A549 (cell line): ENCODE measurements around the gene CTBP2. TPM values are rescaled to one million over a fixed set of nuclear protein-coding genes. Genes with fewer than 3 reads are reported as not detected.

Experiments
- ATAC-seq, 2 experiments: fragments of 200-7000 bp in 1 of 2; fragments of >200 bp in 1 of 2; cut with Nextera tagmentation in 1 of 2; cut with Tn5 transposase in 1 of 2; 3 replicates each; pipeline versions ENCODE4 v1.8.0 to v1.9.1; 2018 to 2020; ENCODE audit warnings: mild to moderate bottlenecking in 1 of 2, moderate library complexity in 1 of 2
- CTCF ChIA-PET: fragments of 300-600 bp; sonication (Branson Sonifier 250); formaldehyde crosslinking; extraction: SDS; loops from one replicate; lab custom pipeline; 2021; ENCODE audit warnings: antibody characterized with exemption, inconsistent platforms; lab: Yijun Ruan, JAX
- POLR2A ChIA-PET: fragments of 350-600 bp; formaldehyde crosslinking; extraction: SDS; loops from one replicate; lab custom pipeline; 2021; ENCODE audit warnings: antibody characterized with exemption, inconsistent platforms; lab: Yijun Ruan, JAX
- DNase-seq, 2 experiments: peaks; one replicate each; pipeline versions ENCODE4 v3.0.0 to v3.0.0-alpha.2; 2011 to 2016; ENCODE audit warnings: low read depth in 1 of 2, low spot score in 1 of 2
- FAIRE-seq: peaks from 2 replicates; lab custom pipeline; 2011; peaks lifted over from hg19 to GRCh38; lab: Jason Lieb, UNC
- H3K27ac ChIP-seq, 2 experiments: fragments of >200 bp; sonication (Bioruptor Twin); formaldehyde crosslinking; 3 replicates each; pipeline ENCODE4 v1.5.1; 2016 to 2017
- H3K4me1 ChIP-seq: fragments of >200 bp; sonication (Bioruptor Twin); formaldehyde crosslinking; 3 replicates; pipeline ENCODE4 v1.6.1; 2016
- H3K4me2 ChIP-seq: fragments of >200 bp; sonication (Bioruptor Twin); formaldehyde crosslinking; 3 replicates; pipeline ENCODE4 v1.6.1; 2016
- H3K4me3 ChIP-seq: fragments of >200 bp; sonication (Bioruptor Twin); formaldehyde crosslinking; 3 replicates; pipeline ENCODE4 v1.5.1; 2016
- H3K9me3 ChIP-seq: fragments of >200 bp; sonication (Bioruptor Twin); formaldehyde crosslinking; 3 replicates; pipeline ENCODE4 v1.6.1; 2016
- CHD2 ChIP-seq: fragments of 150-350 bp; IDR thresholded peaks from 2 replicates; pipeline ENCODE4 v1.6.1; 2014; ENCODE audit warnings: low read length; ENCODE audit not compliant: partially characterized antibody
- EHMT2 ChIP-seq: fragments of 200-600 bp; sonication (generic); IDR thresholded peaks from 2 replicates; pipeline ENCODE4 v1.6.1; 2016; ENCODE audit warnings: antibody characterized with exemption, low read depth, mild to moderate bottlenecking, moderate library complexity
- ESRRA ChIP-seq: fragments of 150-350 bp; IDR thresholded peaks from 2 replicates; pipeline ENCODE4 v1.6.1; 2014; ENCODE audit warnings: mild to moderate bottlenecking, low read length, borderline replicate concordance
- FOSB ChIP-seq: fragments of 250-450 bp; sonication (Bioruptor Pico); IDR thresholded peaks from 2 replicates; pipeline ENCODE4 v1.5.0; 2020; ENCODE audit warnings: mild to moderate bottlenecking, moderate library complexity
- FOSL2 ChIP-seq, 2 experiments: fragments of 450-650 bp in 1 of 2; fragments of >200 bp in 1 of 2; sonication (Bioruptor Twin) in 1 of 2; formaldehyde crosslinking; IDR thresholded peaks; 2 replicates each; pipeline versions ENCODE4 v1.5.0 to v1.6.1; 2016 to 2020; ENCODE audit warnings: mild to moderate bottlenecking in 1 of 2, moderate library complexity in 1 of 2
- GATA3 ChIP-seq: IDR thresholded peaks from 2 replicates; pipeline ENCODE4 v1.6.1; 2012; ENCODE audit warnings: borderline replicate concordance
- HEYL ChIP-seq: fragments of 250-450 bp; sonication (Bioruptor Pico); IDR thresholded peaks from 2 replicates; pipeline ENCODE4 v1.8.0; 2021; ENCODE audit warnings: mild to moderate bottlenecking, moderate library complexity
- HOXB5 ChIP-seq: fragments of 250-450 bp; sonication (Bioruptor Pico); IDR thresholded peaks from 2 replicates; pipeline ENCODE4 v1.5.0; 2020; ENCODE audit warnings: mild to moderate bottlenecking, moderate library complexity
- JUN ChIP-seq, 2 experiments: fragments of >200 bp; sonication (Bioruptor Twin); formaldehyde crosslinking; IDR thresholded peaks; 2 replicates in 1 of 2; 3 replicates in 1 of 2; pipeline ENCODE4 v1.6.1; 2016 to 2017
- JUNB ChIP-seq: fragments of >200 bp; sonication (Bioruptor Twin); formaldehyde crosslinking; IDR thresholded peaks from 2 replicates; pipeline ENCODE4 v1.6.1; 2016
- KDM5A ChIP-seq: fragments of 200-600 bp; sonication (generic); IDR thresholded peaks from 2 replicates; pipeline ENCODE4 v1.6.1; 2016; ENCODE audit warnings: antibody characterized with exemption, mild to moderate bottlenecking
- MAFK ChIP-seq: fragments of 450-650 bp; IDR thresholded peaks from 2 replicates; pipeline ENCODE4 v1.6.1; 2014; ENCODE audit not compliant: partially characterized antibody
- MYC ChIP-seq: IDR thresholded peaks from 2 replicates; pipeline ENCODE4 v1.6.1; 2012; ENCODE audit warnings: mild to moderate bottlenecking, inconsistent platforms, low read length, improper control_type of control experiment, borderline replicate concordance
- NFE2L2 ChIP-seq: fragments of 150-350 bp; conservative IDR thresholded peaks from 2 replicates; pipeline ENCODE4 v1.6.1; 2014; ENCODE audit warnings: low read length
- PHF8 ChIP-seq: fragments of 200-600 bp; sonication (generic); IDR thresholded peaks from 2 replicates; pipeline ENCODE4 v1.6.1; 2016; ENCODE audit warnings: low read depth, mild to moderate bottlenecking, antibody characterized with exemption, moderate library complexity, borderline replicate concordance
- POLR2A ChIP-seq: IDR thresholded peaks from 2 replicates; pipeline ENCODE4 v1.6.1; 2012; ENCODE audit warnings: mild to moderate bottlenecking, low read length
- RAD21 ChIP-seq, 2 experiments: fragments of >200 bp in 1 of 2; sonication (Bioruptor Twin) in 1 of 2; formaldehyde crosslinking in 1 of 2; IDR thresholded peaks in 1 of 2; conservative IDR thresholded peaks in 1 of 2; 2 replicates in 1 of 2; 3 replicates in 1 of 2; pipeline ENCODE4 v1.6.1; 2012 to 2018; ENCODE audit warnings: inconsistent platforms in 1 of 2
- RCOR1 ChIP-seq: fragments of 150-350 bp; IDR thresholded peaks from 2 replicates; pipeline ENCODE4 v1.6.1; 2014; ENCODE audit warnings: antibody characterized with exemption, low read length, low read depth
- RNF2 ChIP-seq: fragments of 200-600 bp; sonication (generic); IDR thresholded peaks from 2 replicates; pipeline ENCODE4 v1.6.1; 2016; ENCODE audit warnings: low read depth, mild to moderate bottlenecking, antibody characterized with exemption, moderate library complexity, borderline replicate concordance
- SMC3 ChIP-seq: fragments of >200 bp; sonication (Bioruptor Twin); formaldehyde crosslinking; IDR thresholded peaks from 3 replicates; pipeline ENCODE4 v1.6.1; 2018; ENCODE audit warnings: inconsistent platforms
- TFCP2L1 ChIP-seq: fragments of 250-450 bp; sonication (Bioruptor Pico); IDR thresholded peaks from 2 replicates; pipeline ENCODE4 v1.5.0; 2021; ENCODE audit warnings: mild to moderate bottlenecking
- ZFP36 ChIP-seq: fragments of 450-650 bp; IDR thresholded peaks from 2 replicates; pipeline ENCODE4 v1.6.1; 2014; ENCODE audit warnings: borderline replicate concordance; ENCODE audit not compliant: partially characterized antibody
- ZNF302 ChIP-seq: fragments of 250-450 bp; sonication (Bioruptor Pico); IDR thresholded peaks from 2 replicates; pipeline ENCODE4 v1.9.0; 2021; ENCODE audit warnings: inconsistent platforms, mild to moderate bottlenecking, moderate library complexity
- WGBS: methylation state at CpG from one replicate; pipeline ENCODE4 v1.1.6; 2017; ENCODE audit errors: missing lambda C conversion rate; 5-methylcytosine and 5-hydroxymethylcytosine counted together
- polyA plus RNA-seq, 4 experiments: library from polyadenylated mRNA; depleted of rRNA in 3 of 4; stranded (reverse); fragments of >200 nt; fragmentation: RNase III in 1 of 4; extraction: RNeasy Plus Mini Kit Qiagen cat#74134 plus additional on column Dnase treatment in 1 of 4; gene quantifications; 2 replicates in 3 of 4; 3 replicates in 1 of 4; pipeline ENCODE4 v1.2.3, GENCODE V29; 2011 to 2017
- TF ChIP-seq, protein P1 (sequence below): fragments of 250-450 bp; sonication (Bioruptor Pico); IDR thresholded peaks from 2 replicates; pipeline ENCODE4 v1.5.0; 2021; ENCODE audit warnings: mild to moderate bottlenecking, moderate library complexity, borderline replicate concordance
- TF ChIP-seq, protein P2 (sequence below): fragments of 250-450 bp; sonication (Bioruptor Pico); IDR thresholded peaks from 2 replicates; pipeline ENCODE4 v1.5.0; 2020; ENCODE audit warnings: low read depth, mild to moderate bottlenecking, moderate library complexity
- TF ChIP-seq, protein P3 (sequence below): fragments of >200 bp; sonication (Bioruptor Twin); formaldehyde crosslinking; IDR thresholded peaks from 3 replicates; pipeline ENCODE4 v1.5.1; 2016
- TF ChIP-seq, protein P4 (sequence below): IDR thresholded peaks from 2 replicates; pipeline ENCODE4 v1.6.1; 2012
- TF ChIP-seq, protein P5 (sequence below): fragments of 450-650 bp; IDR thresholded peaks from 2 replicates; pipeline ENCODE4 v1.6.1; 2014; ENCODE audit warnings: antibody characterized with exemption

Gene CTBP2
- polyA plus RNA-seq, 2 of the 4 experiments (the other 2 are of a cell fraction) = 74.9 to 78.9 TPM

DNA sequence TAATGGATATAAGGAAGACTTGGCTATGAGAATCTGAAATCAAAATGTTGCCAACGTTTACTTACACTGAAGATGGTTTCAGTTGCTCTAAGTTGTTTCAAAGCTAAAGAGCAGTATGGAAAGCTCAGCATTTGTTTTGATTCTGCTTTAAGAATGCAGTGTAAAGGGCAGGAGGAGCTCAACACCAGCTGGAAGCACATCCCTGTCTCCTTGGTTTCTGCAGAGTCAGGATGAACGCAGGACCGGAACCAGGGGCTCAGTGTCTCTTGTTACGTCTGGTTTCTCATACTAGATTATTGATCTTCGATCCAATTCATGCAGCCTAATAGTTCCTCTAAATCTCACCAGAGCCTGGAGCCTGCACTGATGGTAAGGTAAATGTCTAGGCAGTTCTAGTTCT is 194.4 kb downstream of the CTBP2 start:
- 79% methylated on average over 5 of the region's 5 CpGs for WGBS
- no peak for FAIRE-seq
- ATAC-seq = no peak
- ChIA-PET CTCF (interaction anchor here (0.5 to 1.5 kb wide), 2 partner anchors 27 to 29 kb away, joined by 3 read pairs; no protein-coding TSS in a partner anchor), POLR2A (no interaction called here)
- TF ChIP-seq EHMT2 (no peak), KDM5A (no peak), ZNF302 (CRISPR knock-in tag) (no peak), NFE2L2 (no peak), GATA3 (no peak), MAFK (no peak), RNF2 (no peak), HEYL (CRISPR knock-in tag) (no peak), FOSB (no peak), RAD21 (conservative IDR thresholded peaks at IDR 0.05 in 1 of 2, IDR thresholded peaks at IDR 0.05 in 1 of 2) (no peak), POLR2A (no peak), ZFP36 (no peak), PHF8 (no peak)
- TF ChIP-seq, protein P1, sequence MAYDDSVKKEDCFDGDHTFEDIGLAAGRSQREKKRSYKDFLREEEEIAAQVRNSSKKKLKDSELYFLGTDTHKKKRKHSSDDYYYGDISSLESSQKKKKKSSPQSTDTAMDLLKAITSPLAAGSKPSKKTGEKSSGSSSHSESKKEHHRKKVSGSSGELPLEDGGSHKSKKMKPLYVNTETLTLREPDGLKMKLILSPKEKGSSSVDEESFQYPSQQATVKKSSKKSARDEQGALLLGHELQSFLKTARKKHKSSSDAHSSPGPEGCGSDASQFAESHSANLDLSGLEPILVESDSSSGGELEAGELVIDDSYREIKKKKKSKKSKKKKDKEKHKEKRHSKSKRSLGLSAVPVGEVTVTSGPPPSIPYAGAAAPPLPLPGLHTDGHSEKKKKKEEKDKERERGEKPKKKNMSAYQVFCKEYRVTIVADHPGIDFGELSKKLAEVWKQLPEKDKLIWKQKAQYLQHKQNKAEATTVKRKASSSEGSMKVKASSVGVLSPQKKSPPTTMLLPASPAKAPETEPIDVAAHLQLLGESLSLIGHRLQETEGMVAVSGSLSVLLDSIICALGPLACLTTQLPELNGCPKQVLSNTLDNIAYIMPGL (CRISPR knock-in tag) = no peak
- TF ChIP-seq, protein P2, sequence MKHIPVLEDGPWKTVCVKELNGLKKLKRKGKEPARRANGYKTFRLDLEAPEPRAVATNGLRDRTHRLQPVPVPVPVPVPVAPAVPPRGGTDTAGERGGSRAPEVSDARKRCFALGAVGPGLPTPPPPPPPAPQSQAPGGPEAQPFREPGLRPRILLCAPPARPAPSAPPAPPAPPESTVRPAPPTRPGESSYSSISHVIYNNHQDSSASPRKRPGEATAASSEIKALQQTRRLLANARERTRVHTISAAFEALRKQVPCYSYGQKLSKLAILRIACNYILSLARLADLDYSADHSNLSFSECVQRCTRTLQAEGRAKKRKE = no peak
- TF ChIP-seq, protein P3, sequence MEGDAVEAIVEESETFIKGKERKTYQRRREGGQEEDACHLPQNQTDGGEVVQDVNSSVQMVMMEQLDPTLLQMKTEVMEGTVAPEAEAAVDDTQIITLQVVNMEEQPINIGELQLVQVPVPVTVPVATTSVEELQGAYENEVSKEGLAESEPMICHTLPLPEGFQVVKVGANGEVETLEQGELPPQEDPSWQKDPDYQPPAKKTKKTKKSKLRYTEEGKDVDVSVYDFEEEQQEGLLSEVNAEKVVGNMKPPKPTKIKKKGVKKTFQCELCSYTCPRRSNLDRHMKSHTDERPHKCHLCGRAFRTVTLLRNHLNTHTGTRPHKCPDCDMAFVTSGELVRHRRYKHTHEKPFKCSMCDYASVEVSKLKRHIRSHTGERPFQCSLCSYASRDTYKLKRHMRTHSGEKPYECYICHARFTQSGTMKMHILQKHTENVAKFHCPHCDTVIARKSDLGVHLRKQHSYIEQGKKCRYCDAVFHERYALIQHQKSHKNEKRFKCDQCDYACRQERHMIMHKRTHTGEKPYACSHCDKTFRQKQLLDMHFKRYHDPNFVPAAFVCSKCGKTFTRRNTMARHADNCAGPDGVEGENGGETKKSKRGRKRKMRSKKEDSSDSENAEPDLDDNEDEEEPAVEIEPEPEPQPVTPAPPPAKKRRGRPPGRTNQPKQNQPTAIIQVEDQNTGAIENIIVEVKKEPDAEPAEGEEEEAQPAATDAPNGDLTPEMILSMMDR = no peak
- TF ChIP-seq, protein P4, sequence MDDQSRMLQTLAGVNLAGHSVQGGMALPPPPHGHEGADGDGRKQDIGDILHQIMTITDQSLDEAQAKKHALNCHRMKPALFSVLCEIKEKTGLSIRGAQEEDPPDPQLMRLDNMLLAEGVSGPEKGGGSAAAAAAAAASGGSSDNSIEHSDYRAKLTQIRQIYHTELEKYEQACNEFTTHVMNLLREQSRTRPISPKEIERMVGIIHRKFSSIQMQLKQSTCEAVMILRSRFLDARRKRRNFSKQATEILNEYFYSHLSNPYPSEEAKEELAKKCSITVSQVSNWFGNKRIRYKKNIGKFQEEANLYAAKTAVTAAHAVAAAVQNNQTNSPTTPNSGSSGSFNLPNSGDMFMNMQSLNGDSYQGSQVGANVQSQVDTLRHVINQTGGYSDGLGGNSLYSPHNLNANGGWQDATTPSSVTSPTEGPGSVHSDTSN = no peak
- Histone ChIP-seq H3K4me1 (0 out of 3 replicates have a peak, but pooled peaks cover 3% of the 10 kb centered on the region), H3K4me3 (no peak overlapping the region), H3K4me2 (no peak overlapping the region), H3K9me3 (no peaks in the 10 kb centered on the region), H3K27ac (no peak overlapping the region)
- DNase-seq = no peak

DNA sequence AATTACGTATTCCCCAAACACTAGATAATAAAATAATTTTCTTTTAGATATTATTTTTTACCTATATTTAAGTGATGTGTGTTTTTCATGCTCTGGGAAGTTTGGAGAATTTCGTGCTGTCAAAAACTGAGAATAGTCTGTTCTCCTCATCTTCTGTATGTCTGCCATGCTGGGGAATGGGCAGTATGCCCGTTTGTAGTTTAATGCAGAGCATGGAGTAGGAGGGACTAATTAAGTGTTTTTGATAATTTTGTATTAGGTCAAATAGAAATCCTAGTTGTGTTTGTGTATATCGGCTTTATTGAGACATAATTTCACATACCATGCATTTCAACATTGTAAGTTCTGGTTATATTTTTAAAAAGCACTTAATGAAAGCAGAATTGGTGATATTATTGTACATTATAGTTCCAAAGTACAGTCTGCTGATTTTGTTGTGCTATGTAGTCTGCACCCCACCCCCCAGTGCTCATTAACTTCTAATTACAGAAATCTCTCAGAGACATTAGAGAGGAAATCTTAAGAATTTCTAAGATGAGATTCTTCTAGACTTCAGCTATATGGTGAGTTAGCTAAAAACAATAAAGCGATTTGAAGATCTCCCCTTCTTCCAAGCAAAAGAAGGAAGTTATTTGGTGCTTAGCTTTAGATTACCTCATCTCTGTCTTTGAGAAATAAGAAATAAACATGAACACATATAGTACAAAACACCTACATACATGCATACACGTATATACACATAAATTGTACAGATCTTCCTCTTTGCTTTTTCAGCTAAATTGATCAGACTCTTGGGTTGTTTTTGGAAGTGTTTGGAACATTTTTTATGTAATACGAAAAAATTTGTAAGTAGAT is 196.3 kb downstream of the CTBP2 start:
- no peak overlapping the region for H3K27ac ChIP-seq
- CTCF ChIA-PET = no interaction called here
- FAIRE-seq (no peak), DNase-seq (no peak)
- WGBS = 79% methylated on average over 7 of the region's 7 CpGs
- TF ChIP-seq FOSL2 (IDR thresholded peaks at IDR 0.05) (no peak), FOSL2 (CRISPR knock-in tag; IDR thresholded peaks at IDR 0.05) (no peak), ZFP36 (no peak), HEYL (CRISPR knock-in tag) (no peak), MYC (no peak), HOXB5 (CRISPR knock-in tag) (no peak), JUNB (no peak), ESRRA (no peak), CHD2 (no peak), SMC3 (no peak), RCOR1 (no peak), KDM5A (no peak), TFCP2L1 (CRISPR knock-in tag) (no peak), JUN (IDR thresholded peaks at IDR 0.05) (no peak)
- TF ChIP-seq, protein P5, sequence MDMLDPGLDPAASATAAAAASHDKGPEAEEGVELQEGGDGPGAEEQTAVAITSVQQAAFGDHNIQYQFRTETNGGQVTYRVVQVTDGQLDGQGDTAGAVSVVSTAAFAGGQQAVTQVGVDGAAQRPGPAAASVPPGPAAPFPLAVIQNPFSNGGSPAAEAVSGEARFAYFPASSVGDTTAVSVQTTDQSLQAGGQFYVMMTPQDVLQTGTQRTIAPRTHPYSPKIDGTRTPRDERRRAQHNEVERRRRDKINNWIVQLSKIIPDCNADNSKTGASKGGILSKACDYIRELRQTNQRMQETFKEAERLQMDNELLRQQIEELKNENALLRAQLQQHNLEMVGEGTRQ = no peak
- TF ChIP-seq, all 56 proteins: peak for 0
- H3K4me3 ChIP-seq = no peak overlapping the region
- H3K4me2 ChIP-seq = no peak overlapping the region
- no peak for ATAC-seq
- 0 out of 3 replicates have a peak, but pooled peaks cover 3% of the 10 kb centered on the region for H3K4me1 ChIP-seq
- POLR2A ChIA-PET = no interaction called here
- H3K9me3 ChIP-seq = no peaks in the 10 kb centered on the region
